ENCODE data around the gene PABPC1L.

PABPC1L gene

GRCh38 chr20:44955270-44955669 lies 45.4 kb downstream of the PABPC1L start:
- Histone ChIP-seq H3K27ac (ENCODE audit: low read depth, low read length) (peak overlapping the region; percentile 8; the same call in 1 of the 2 replicates), H3K36me3 (ENCODE audit: low read length) (peaks cover 30% of the 10 kb centered on the region), H3K9ac (ENCODE audit: low read length) (no peak overlapping the region), H3K9me3 (ENCODE audit: insufficient read depth, low read length) (no peaks in the 10 kb centered on the region), H3K79me2 (ENCODE audit: insufficient read depth, low read length) (peaks cover 40% of the 10 kb centered on the region), H4K20me1 (ENCODE audit: low read depth, low read length) (no peaks in the 10 kb centered on the region; the same call in 1 of the 2 replicates), H3F3A (ENCODE audit: insufficient read depth) (no peaks in the 10 kb centered on the region), H3K4me2 (ENCODE audit: low read depth, low read length, poor library complexity, severe bottlenecking) (no peak overlapping the region), H3K27me3 (ENCODE audit: low read length) (no peaks in the 10 kb centered on the region), H3K9me2 (replicated peaks; ENCODE audit: insufficient read depth, low read length) (no peaks in the 10 kb centered on the region), H3K4me3 (ENCODE audit: insufficient read depth, low read length, poor library complexity, severe bottlenecking) (no peak overlapping the region), H2AFZ (ENCODE audit: low read depth, low read length, severe bottlenecking) (no peak overlapping the region)
- TF ChIP-seq CTCF (IDR thresholded peaks at IDR 0.05; ENCODE audit: insufficient read depth, low read length, poor library complexity, severe bottlenecking) (no peak), EZH2phosphoT487 (conservative IDR thresholded peaks at IDR 0.05; ENCODE audit: low read length) (no peak)

- Histone ChIP-seq H3K4me2 (ENCODE audit: low read depth, low read length, poor library complexity, severe bottlenecking) (no peak overlapping the region), H3K27ac (ENCODE audit: low read depth, low read length) (no peak overlapping the region), H4K20me1 (ENCODE audit: low read depth, low read length) (no peaks in the 10 kb centered on the region; the same call in 1 of the 2 replicates)
These were observed 46.5 kb downstream of the PABPC1L start for GRCh38 chr20:44956410-44956809.

GRCh38 chr20:44958276-44958675 lies 48.4 kb downstream of the PABPC1L start:
- Histone ChIP-seq H3K9me3 (ENCODE audit: insufficient read depth, low read length) (no peaks in the 10 kb centered on the region), H3K4me2 (ENCODE audit: low read depth, low read length, poor library complexity, severe bottlenecking) (peak overlapping the region; percentile 69), H3F3A (ENCODE audit: insufficient read depth) (peaks cover 3% of the 10 kb centered on the region; the same call in 1 of the 2 replicates), H3K4me3 (ENCODE audit: insufficient read depth, low read length, poor library complexity, severe bottlenecking) (no peak overlapping the region), H3K27ac (ENCODE audit: low read depth, low read length) (no peak overlapping the region), H4K20me1 (ENCODE audit: low read depth, low read length) (no peaks in the 10 kb centered on the region; the same call in 1 of the 2 replicates), H3K36me3 (ENCODE audit: low read length) (peaks cover 25% of the 10 kb centered on the region), H3K27me3 (ENCODE audit: low read length) (no peaks in the 10 kb centered on the region), H3K79me2 (ENCODE audit: insufficient read depth, low read length) (peaks cover 40% of the 10 kb centered on the region), H3K9ac (ENCODE audit: low read length) (no peak overlapping the region; the same call in 1 of the 2 replicates), H2AFZ (ENCODE audit: low read depth, low read length, severe bottlenecking) (no peak overlapping the region), H3K9me2 (replicated peaks; ENCODE audit: insufficient read depth, low read length) (no peaks in the 10 kb centered on the region)
- no peak for TF ChIP-seq EZH2phosphoT487 (conservative IDR thresholded peaks at IDR 0.05; ENCODE audit: low read length)

More at GRCh38 chr20:44956410-44956809, 46.5 kb downstream of the PABPC1L start:
- H3K27me3 ChIP-seq (ENCODE audit: low read length): no peaks in the 10 kb centered on the region
- no peak overlapping the region for H3K9ac ChIP-seq (ENCODE audit: low read length)
- H3K4me3 ChIP-seq (ENCODE audit: insufficient read depth, low read length, poor library complexity, severe bottlenecking): no peak overlapping the region
- H3K36me3 ChIP-seq (ENCODE audit: low read length): peaks cover 28% of the 10 kb centered on the region
- H3K79me2 ChIP-seq (ENCODE audit: insufficient read depth, low read length): peaks cover 40% of the 10 kb centered on the region
- H3K9me2 ChIP-seq (replicated peaks; ENCODE audit: insufficient read depth, low read length): no peaks in the 10 kb centered on the region
- H2AFZ ChIP-seq (ENCODE audit: low read depth, low read length, severe bottlenecking): no peak overlapping the region
- H3F3A ChIP-seq (ENCODE audit: insufficient read depth): peaks cover 3% of the 10 kb centered on the region; the same call in 1 of the 2 replicates
- no peaks in the 10 kb centered on the region for H3K9me3 ChIP-seq (ENCODE audit: insufficient read depth, low read length)
- no peak for TF ChIP-seq EZH2phosphoT487 (conservative IDR thresholded peaks at IDR 0.05; ENCODE audit: low read length)
- no peak for TF ChIP-seq CTCF (IDR thresholded peaks at IDR 0.05; ENCODE audit: insufficient read depth, low read length, poor library complexity, severe bottlenecking)

- peaks cover 24% of the 10 kb centered on the region for H3K36me3 ChIP-seq (ENCODE audit: low read length)
- H4K20me1 ChIP-seq (ENCODE audit: low read depth, low read length): no peaks in the 10 kb centered on the region; the same call in 1 of the 2 replicates
- TF ChIP-seq CTCF (IDR thresholded peaks at IDR 0.05; ENCODE audit: insufficient read depth, low read length, poor library complexity, severe bottlenecking) (no peak), EZH2phosphoT487 (conservative IDR thresholded peaks at IDR 0.05; ENCODE audit: low read length) (no peak)
- H3K4me3 ChIP-seq (ENCODE audit: insufficient read depth, low read length, poor library complexity, severe bottlenecking): peak overlapping the region; percentile 89
- no peak overlapping the region for H3K27ac ChIP-seq (ENCODE audit: low read depth, low read length)
- H3K4me2 ChIP-seq (ENCODE audit: low read depth, low read length, poor library complexity, severe bottlenecking): peak overlapping the region; percentile 69
- no peaks in the 10 kb centered on the region for H3K9me2 ChIP-seq (replicated peaks; ENCODE audit: insufficient read depth, low read length)
- H3K27me3 ChIP-seq (ENCODE audit: low read length): no peaks in the 10 kb centered on the region
- H3K79me2 ChIP-seq (ENCODE audit: insufficient read depth, low read length): peaks cover 40% of the 10 kb centered on the region
- peak overlapping the region; percentile 70 for H3K9ac ChIP-seq (ENCODE audit: low read length)
- no peaks in the 10 kb centered on the region for H3K9me3 ChIP-seq (ENCODE audit: insufficient read depth, low read length)
- no peak overlapping the region for H2AFZ ChIP-seq (ENCODE audit: low read depth, low read length, severe bottlenecking)
- peaks cover 3% of the 10 kb centered on the region; the same call in 1 of the 2 replicates for H3F3A ChIP-seq (ENCODE audit: insufficient read depth)
These were observed 49.3 kb downstream of the PABPC1L start for GRCh38 chr20:44959082-44959637.
